ENCODE results near the gene ERCC4.
"Not testable (repeated sequence)": the region's sequence is repeated elsewhere in the genome, so short reads cannot be mapped to it uniquely, and the experiment has no call there.

ERCC4 gene

GRCh38 chr16:13919683-13920509 lies at the start of gene ERCC4:
Gene ERCC4, plus strand, starts transcription at chr16:13920154. Its CDS starts 12 bp downstream, at chr16:13920166.
- H3K27ac ChIP-seq, result peak within 1 kb of the TSS; percentile 91
- TF ChIP-seq, protein P1, sequence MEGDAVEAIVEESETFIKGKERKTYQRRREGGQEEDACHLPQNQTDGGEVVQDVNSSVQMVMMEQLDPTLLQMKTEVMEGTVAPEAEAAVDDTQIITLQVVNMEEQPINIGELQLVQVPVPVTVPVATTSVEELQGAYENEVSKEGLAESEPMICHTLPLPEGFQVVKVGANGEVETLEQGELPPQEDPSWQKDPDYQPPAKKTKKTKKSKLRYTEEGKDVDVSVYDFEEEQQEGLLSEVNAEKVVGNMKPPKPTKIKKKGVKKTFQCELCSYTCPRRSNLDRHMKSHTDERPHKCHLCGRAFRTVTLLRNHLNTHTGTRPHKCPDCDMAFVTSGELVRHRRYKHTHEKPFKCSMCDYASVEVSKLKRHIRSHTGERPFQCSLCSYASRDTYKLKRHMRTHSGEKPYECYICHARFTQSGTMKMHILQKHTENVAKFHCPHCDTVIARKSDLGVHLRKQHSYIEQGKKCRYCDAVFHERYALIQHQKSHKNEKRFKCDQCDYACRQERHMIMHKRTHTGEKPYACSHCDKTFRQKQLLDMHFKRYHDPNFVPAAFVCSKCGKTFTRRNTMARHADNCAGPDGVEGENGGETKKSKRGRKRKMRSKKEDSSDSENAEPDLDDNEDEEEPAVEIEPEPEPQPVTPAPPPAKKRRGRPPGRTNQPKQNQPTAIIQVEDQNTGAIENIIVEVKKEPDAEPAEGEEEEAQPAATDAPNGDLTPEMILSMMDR (conservative IDR thresholded peaks at IDR 0.05), result peak; percentile 99
- TF ChIP-seq ZFX (IDR thresholded peaks at IDR 0.05), result peak; percentile 80

DNA sequence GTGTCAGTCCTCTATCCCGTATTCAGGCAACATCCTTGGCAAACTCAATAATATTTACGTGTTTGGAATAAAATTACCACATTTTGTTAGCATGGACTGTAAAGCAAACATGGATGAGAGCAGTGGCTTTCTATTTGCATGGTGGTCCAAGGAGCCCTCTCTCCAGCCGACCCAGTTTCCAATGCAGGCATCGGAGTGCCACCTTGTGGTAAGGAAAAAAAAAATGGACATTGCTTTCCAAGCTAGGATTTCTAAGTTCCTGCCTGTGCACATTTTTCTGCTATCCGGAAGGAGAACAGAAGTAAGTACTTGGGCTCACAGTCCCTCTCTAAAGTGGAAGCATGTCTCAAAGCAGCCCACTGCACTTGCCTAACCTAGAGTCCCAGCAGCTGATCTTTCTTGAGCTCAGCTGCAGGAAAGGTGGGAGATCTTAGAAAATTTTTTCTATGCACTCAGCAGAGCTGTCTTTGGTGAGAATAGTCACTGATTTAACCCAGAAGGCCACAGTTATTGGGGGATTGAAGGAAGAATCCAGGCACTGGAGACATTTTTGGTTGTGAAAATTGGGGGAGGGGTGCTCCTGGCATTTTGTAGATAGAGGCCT lies 46.0 kb upstream of the ERCC4 start:
- H3K27ac ChIP-seq, result no peak overlapping the region
- TF ChIP-seq ZFX (IDR thresholded peaks at IDR 0.05), result no peak
- TF ChIP-seq, protein P1 (conservative IDR thresholded peaks at IDR 0.05), result peak; percentile 76

- TF ChIP-seq, protein P1 (conservative IDR thresholded peaks at IDR 0.05), result no peak
- TF ChIP-seq ZFX (IDR thresholded peaks at IDR 0.05), result no peak
- no peak overlapping the region for H3K27ac ChIP-seq
Measured at GRCh38 chr16:13875614-13876284, 44.2 kb upstream of the ERCC4 start.

GRCh38 chr16:13883276-13883675 lies 36.7 kb upstream of the ERCC4 start:
- TF ChIP-seq ZFX (IDR thresholded peaks at IDR 0.05), result no peak
- TF ChIP-seq, protein P1 (conservative IDR thresholded peaks at IDR 0.05), result no peak
- H3K27ac ChIP-seq, result no peak overlapping the region

DNA sequence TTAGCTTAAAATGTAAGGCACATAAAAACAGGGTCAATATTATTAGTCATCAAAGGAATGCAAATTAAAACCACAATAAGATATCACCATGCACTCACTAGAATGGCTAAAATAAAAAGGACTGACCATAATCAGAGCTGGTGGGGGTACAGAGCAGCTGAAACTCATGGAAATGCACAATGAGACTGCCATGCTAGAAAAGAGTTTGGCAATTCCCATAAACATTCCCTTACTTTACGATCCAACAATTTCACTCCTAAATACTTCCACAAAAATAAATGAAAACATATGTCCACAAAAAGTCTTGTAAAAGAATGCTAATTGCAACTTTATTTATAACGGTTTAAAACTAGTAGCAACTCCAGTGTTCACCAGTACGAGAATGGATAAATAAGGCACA lies 36.1 kb upstream of the ERCC4 start:
- TF ChIP-seq, protein P1 (conservative IDR thresholded peaks at IDR 0.05), result no peak
- no peak for TF ChIP-seq ZFX (IDR thresholded peaks at IDR 0.05)
- H3K27ac ChIP-seq, result no peak overlapping the region

- TF ChIP-seq, protein P1 (conservative IDR thresholded peaks at IDR 0.05), result no peak
- no peak for TF ChIP-seq ZFX (IDR thresholded peaks at IDR 0.05)
- H3K27ac ChIP-seq, result no peak overlapping the region
Measured at GRCh38 chr16:13885700-13886099, 34.3 kb upstream of the ERCC4 start.

- no peak overlapping the region for H3K27ac ChIP-seq
- no peak for TF ChIP-seq ZFX (IDR thresholded peaks at IDR 0.05)
Measured at GRCh38 chr16:13886608-13887007, 33.3 kb upstream of the ERCC4 start.

GRCh38 chr16:13889323-13889722 lies 30.6 kb upstream of the ERCC4 start:
- H3K27ac ChIP-seq, result not testable (repeated sequence)
